Neutrophil (primary cell): ENCODE measurements around the gene PUS10.

ENCODE experiments used
- H3K27ac ChIP-seq: fragments of 200-600 bp; sonication (generic); 2 replicates; pipeline ENCODE4 v1.5.1; 2016; ENCODE audit warnings: mild to moderate bottlenecking, moderate library complexity
- H3K27me3 ChIP-seq: fragments of 200-600 bp; sonication (generic); 2 replicates; pipeline ENCODE4 v1.6.0; 2016; ENCODE audit warnings: mild to moderate bottlenecking
- H3K36me3 ChIP-seq: fragments of 200-600 bp; sonication (generic); 2 replicates; pipeline ENCODE4 v1.5.1; 2017
- H3K4me1 ChIP-seq, 2 experiments: fragments of 200-600 bp in 1 of 2; sonication (generic) in 1 of 2; 1 replicate in 1 of 2; 2 replicates in 1 of 2; pipeline versions ENCODE4 v1.5.1 to v1.6.1; 2013 to 2016; ENCODE audit warnings: low read depth in 1 of 2, low read length in 1 of 2, mild to moderate bottlenecking in 1 of 2, moderate library complexity in 1 of 2; ENCODE audit not compliant: control insufficient read depth in 1 of 2, insufficient read depth in 1 of 2
- H3K4me3 ChIP-seq, 2 experiments: fragments of 200-600 bp in 1 of 2; sonication (generic) in 1 of 2; 1 replicate in 1 of 2; 2 replicates in 1 of 2; pipeline ENCODE4 v1.5.1; 2013 to 2016; ENCODE audit warnings: low read depth in 1 of 2, low read length in 1 of 2, mild to moderate bottlenecking in 1 of 2, moderate library complexity in 1 of 2
- H3K9me3 ChIP-seq: fragments of 200-600 bp; sonication (generic); 2 replicates; pipeline ENCODE4 v1.5.1; 2016
- CTCF ChIP-seq: fragments of 200-600 bp; sonication (generic); IDR thresholded peaks from 2 replicates; pipeline ENCODE4 v1.5.1; 2016; ENCODE audit warnings: antibody characterized with exemption

Gene PUS10

GRCh38 chr2:61017556-61018317, at the start of gene PUS10, which contains the start of gene PEX13:
PUS10 (minus strand) TSS chr2:61018255; CDS start chr2:61011890, 6,365 bp downstream.
PEX13 (plus strand) TSS chr2:61017720; CDS start chr2:61017760, 40 bp downstream.
- TF ChIP-seq CTCF, result no peak
- H3K27ac ChIP-seq, result peak within 1 kb of the TSS; percentile 85
- H3K27me3 ChIP-seq, result no peaks in the 10 kb centered on the region
- H3K4me3 ChIP-seq, result peak within 1 kb of the TSS; percentile 75 to 98
- peaks cover 8% of the 10 kb centered on the region for H3K36me3 ChIP-seq
- H3K4me1 ChIP-seq, result peaks cover 28 to 35% of the 10 kb centered on the region in 2 experiments
- H3K9me3 ChIP-seq, result no peaks in the 10 kb centered on the region

- Histone ChIP-seq H3K36me3 (peaks cover 3% of the 10 kb centered on the region), H3K4me3 (peak within 1 kb of the TSS; percentile 82 to 94), H3K27me3 (no peaks in the 10 kb centered on the region), H3K4me1 (peaks cover 14 to 17% of the 10 kb centered on the region in 2 experiments), H3K9me3 (no peaks in the 10 kb centered on the region), H3K27ac (peak within 1 kb of the TSS; percentile 73)
- peak; percentile 65 for TF ChIP-seq CTCF
Measured at GRCh38 chr2:61065714-61066709, 48.0 kb upstream of the PUS10 start, which contains the start of gene SANBR. SANBR (plus strand) TSS chr2:61065871; CDS start chr2:61070351, 4,480 bp downstream.

- no peak for TF ChIP-seq CTCF
- H3K4me1 ChIP-seq, result no peaks in the 10 kb centered on the region
- H3K9me3 ChIP-seq, result no peaks in the 10 kb centered on the region
- H3K27ac ChIP-seq, result no peak overlapping the region
- H3K4me3 ChIP-seq, result no peak overlapping the region
- peaks cover 4% of the 10 kb centered on the region for H3K36me3 ChIP-seq
- H3K27me3 ChIP-seq, result no peaks in the 10 kb centered on the region
Measured at GRCh38 chr2:61059382-61059781, 41.3 kb upstream of the PUS10 start.

- Histone ChIP-seq H3K9me3 (no peaks in the 10 kb centered on the region), H3K4me1 (no peaks in the 10 kb centered on the region), H3K4me3 (no peak overlapping the region), H3K27ac (no peak overlapping the region), H3K36me3 (peaks cover 8% of the 10 kb centered on the region), H3K27me3 (no peaks in the 10 kb centered on the region)
- no peak for TF ChIP-seq CTCF
Measured at GRCh38 chr2:61057562-61057961, 39.5 kb upstream of the PUS10 start.

- no peak overlapping the region for H3K27ac ChIP-seq
- H3K4me1 ChIP-seq, result no peaks in the 10 kb centered on the region
- peaks cover 21% of the 10 kb centered on the region for H3K36me3 ChIP-seq
- no peak overlapping the region for H3K4me3 ChIP-seq
- no peaks in the 10 kb centered on the region for H3K27me3 ChIP-seq
- TF ChIP-seq CTCF, result no peak
- no peaks in the 10 kb centered on the region for H3K9me3 ChIP-seq
Measured at GRCh38 chr2:61055557-61055956, 37.5 kb upstream of the PUS10 start.
